GM12878 (cell line): Measurements from ENCODE around the gene PRMT7.

Experiments
- POU2F2 ChIP-seq: IDR thresholded peaks from 3 replicates; pipeline ENCODE4 v1.6.1; 2011; ENCODE audit warnings: low read depth, mild to moderate bottlenecking, low read length, borderline replicate concordance
- TF ChIP-seq, protein P1 (sequence below): fragments of 450-650 bp; IDR thresholded peaks from 2 replicates; pipeline ENCODE4 v1.6.1; 2016; ENCODE audit warnings: mild to moderate bottlenecking, moderate library complexity, borderline replicate concordance
- TF ChIP-seq, protein P2 (sequence below), 3 experiments: IDR thresholded peaks in 2 of 3; conservative IDR thresholded peaks in 1 of 3; 2 replicates each; pipeline ENCODE4 v1.5.1; 2011; ENCODE audit warnings: low read depth in 3 of 3, low read length in 3 of 3, mild to moderate bottlenecking in 3 of 3, control low read depth in 2 of 3, moderate library complexity in 2 of 3, inconsistent platforms in 1 of 3, mixed read lengths in 1 of 3; ENCODE audit not compliant: control insufficient read depth in 2 of 3, insufficient read depth in 1 of 3; ENCODE audit errors: extremely low read depth in 1 of 3

DNA sequence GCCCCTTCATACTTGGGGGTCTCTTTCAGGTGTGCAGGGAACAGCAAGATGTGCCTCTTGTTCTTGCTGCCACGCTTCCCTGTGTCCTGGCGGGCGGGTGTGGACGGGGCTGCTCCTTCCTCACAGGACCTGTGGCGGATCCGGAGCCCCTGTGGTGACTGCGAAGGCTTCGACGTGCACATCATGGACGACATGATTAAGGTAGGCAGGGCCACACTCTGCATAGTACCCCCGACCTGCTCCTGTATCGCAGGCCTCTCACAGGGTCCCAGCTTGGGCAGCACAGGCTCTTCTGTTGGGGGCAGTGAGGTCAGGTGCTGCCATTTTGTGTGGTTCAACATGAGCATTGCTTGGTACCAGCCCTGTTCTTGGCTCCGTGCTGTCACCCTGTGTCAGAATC lies 42.5 kb downstream of the PRMT7 start:
- TF ChIP-seq, protein P1, sequence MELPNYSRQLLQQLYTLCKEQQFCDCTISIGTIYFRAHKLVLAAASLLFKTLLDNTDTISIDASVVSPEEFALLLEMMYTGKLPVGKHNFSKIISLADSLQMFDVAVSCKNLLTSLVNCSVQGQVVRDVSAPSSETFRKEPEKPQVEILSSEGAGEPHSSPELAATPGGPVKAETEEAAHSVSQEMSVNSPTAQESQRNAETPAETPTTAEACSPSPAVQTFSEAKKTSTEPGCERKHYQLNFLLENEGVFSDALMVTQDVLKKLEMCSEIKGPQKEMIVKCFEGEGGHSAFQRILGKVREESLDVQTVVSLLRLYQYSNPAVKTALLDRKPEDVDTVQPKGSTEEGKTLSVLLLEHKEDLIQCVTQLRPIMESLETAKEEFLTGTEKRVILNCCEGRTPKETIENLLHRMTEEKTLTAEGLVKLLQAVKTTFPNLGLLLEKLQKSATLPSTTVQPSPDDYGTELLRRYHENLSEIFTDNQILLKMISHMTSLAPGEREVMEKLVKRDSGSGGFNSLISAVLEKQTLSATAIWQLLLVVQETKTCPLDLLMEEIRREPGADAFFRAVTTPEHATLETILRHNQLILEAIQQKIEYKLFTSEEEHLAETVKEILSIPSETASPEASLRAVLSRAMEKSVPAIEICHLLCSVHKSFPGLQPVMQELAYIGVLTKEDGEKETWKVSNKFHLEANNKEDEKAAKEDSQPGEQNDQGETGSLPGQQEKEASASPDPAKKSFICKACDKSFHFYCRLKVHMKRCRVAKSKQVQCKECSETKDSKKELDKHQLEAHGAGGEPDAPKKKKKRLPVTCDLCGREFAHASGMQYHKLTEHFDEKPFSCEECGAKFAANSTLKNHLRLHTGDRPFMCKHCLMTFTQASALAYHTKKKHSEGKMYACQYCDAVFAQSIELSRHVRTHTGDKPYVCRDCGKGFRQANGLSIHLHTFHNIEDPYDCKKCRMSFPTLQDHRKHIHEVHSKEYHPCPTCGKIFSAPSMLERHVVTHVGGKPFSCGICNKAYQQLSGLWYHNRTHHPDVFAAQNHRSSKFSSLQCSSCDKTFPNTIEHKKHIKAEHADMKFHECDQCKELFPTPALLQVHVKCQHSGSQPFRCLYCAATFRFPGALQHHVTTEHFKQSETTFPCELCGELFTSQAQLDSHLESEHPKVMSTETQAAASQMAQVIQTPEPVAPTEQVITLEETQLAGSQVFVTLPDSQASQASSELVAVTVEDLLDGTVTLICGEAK = no peak
- TF ChIP-seq, protein P2, sequence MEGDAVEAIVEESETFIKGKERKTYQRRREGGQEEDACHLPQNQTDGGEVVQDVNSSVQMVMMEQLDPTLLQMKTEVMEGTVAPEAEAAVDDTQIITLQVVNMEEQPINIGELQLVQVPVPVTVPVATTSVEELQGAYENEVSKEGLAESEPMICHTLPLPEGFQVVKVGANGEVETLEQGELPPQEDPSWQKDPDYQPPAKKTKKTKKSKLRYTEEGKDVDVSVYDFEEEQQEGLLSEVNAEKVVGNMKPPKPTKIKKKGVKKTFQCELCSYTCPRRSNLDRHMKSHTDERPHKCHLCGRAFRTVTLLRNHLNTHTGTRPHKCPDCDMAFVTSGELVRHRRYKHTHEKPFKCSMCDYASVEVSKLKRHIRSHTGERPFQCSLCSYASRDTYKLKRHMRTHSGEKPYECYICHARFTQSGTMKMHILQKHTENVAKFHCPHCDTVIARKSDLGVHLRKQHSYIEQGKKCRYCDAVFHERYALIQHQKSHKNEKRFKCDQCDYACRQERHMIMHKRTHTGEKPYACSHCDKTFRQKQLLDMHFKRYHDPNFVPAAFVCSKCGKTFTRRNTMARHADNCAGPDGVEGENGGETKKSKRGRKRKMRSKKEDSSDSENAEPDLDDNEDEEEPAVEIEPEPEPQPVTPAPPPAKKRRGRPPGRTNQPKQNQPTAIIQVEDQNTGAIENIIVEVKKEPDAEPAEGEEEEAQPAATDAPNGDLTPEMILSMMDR (IDR thresholded peaks at IDR 0.05 in 2 of 3, conservative IDR thresholded peaks at IDR 0.05 in 1 of 3; ENCODE audit: control insufficient read depth in 2 of 3, extremely low read depth in 1 of 3, insufficient read depth in 1 of 3, low read depth in 3 of 3, low read length in 3 of 3) = no peak
- no peak for TF ChIP-seq POU2F2
